HepG2 (cell line): ENCODE measurements around the gene ATP1A1. TPM values are rescaled to one million over a fixed set of nuclear protein-coding genes. Genes with fewer than 3 reads are reported as not detected.
A peak's percentile ranks its signal among the peaks of the same experiment; 100 is the strongest.

Source experiments
- ARNTL ChIP-seq: sonication (generic); formaldehyde crosslinking; IDR thresholded peaks from 2 replicates; pipeline ENCODE4 v1.4.0; 2020; ENCODE audit warnings: mild to moderate bottlenecking, missing genetic modification reagents
- DRAP1 ChIP-seq: IDR thresholded peaks from 2 replicates; pipeline ENCODE4 v1.6.1; 2016; ENCODE audit warnings: missing genetic modification reagents, missing compliant biosample characterization
- EED ChIP-seq: sonication (generic); formaldehyde crosslinking; IDR thresholded peaks from 2 replicates; pipeline ENCODE4 v1.5.0; 2020; ENCODE audit warnings: mild to moderate bottlenecking, missing genetic modification reagents
- FOSL2 ChIP-seq: sonication (generic); formaldehyde crosslinking; IDR thresholded peaks from 2 replicates; pipeline ENCODE4 v1.4.0; 2020; ENCODE audit warnings: missing genetic modification reagents
- HOXA3 ChIP-seq: sonication (generic); formaldehyde crosslinking; IDR thresholded peaks from 2 replicates; pipeline ENCODE4 v1.5.0; 2020; ENCODE audit warnings: missing genetic modification reagents
- NCOA2 ChIP-seq: sonication (generic); formaldehyde crosslinking; IDR thresholded peaks from 2 replicates; pipeline ENCODE4 v1.8.0; 2022; ENCODE audit warnings: inconsistent platforms
- RARA ChIP-seq: IDR thresholded peaks from 2 replicates; pipeline ENCODE4 v1.6.1; 2016; ENCODE audit warnings: missing genetic modification reagents, missing compliant biosample characterization
- SAFB2 ChIP-seq: sonication (generic); formaldehyde crosslinking; IDR thresholded peaks from 2 replicates; pipeline ENCODE4 v1.5.1; 2020; ENCODE audit warnings: missing genetic modification reagents, low read depth, mild to moderate bottlenecking, borderline replicate concordance
- SCMH1 ChIP-seq: sonication (generic); formaldehyde crosslinking; IDR thresholded peaks from 2 replicates; pipeline ENCODE4 v1.9.0; 2021; ENCODE audit warnings: missing genetic modification reagents, mild to moderate bottlenecking, borderline replicate concordance
- SP1 ChIP-seq, 2 experiments: fragments of 450-650 bp in 1 of 2; sonication (generic) in 1 of 2; formaldehyde crosslinking in 1 of 2; IDR thresholded peaks; 2 replicates each; pipeline versions ENCODE4 v1.4.0 to v1.6.1; 2016 to 2020; ENCODE audit warnings: missing genetic modification reagents in 1 of 2
- STAG1 ChIP-seq: sonication (generic); formaldehyde crosslinking; IDR thresholded peaks from 2 replicates; pipeline ENCODE4 v1.4.0; 2020; ENCODE audit warnings: missing genetic modification reagents
- TFDP1 ChIP-seq: IDR thresholded peaks from 2 replicates; pipeline ENCODE4 v1.6.1; 2016; ENCODE audit warnings: missing compliant biosample characterization, missing genetic modification reagents, borderline replicate concordance
- TSC22D2 ChIP-seq: sonication (generic); formaldehyde crosslinking; IDR thresholded peaks from 2 replicates; pipeline ENCODE4 v1.5.1; 2020; ENCODE audit warnings: missing genetic modification reagents, mild to moderate bottlenecking, borderline replicate concordance
- XRCC5 ChIP-seq: fragments of 200-400 bp; formaldehyde crosslinking; optimal IDR thresholded peaks from 2 replicates; pipeline ENCODE3; 2017; ENCODE audit warnings: mild to moderate bottlenecking, low read length
- ZBTB44 ChIP-seq: sonication (generic); formaldehyde crosslinking; IDR thresholded peaks from 2 replicates; pipeline ENCODE4 v1.4.0; 2020; ENCODE audit warnings: missing genetic modification reagents
- ZFAT ChIP-seq: sonication (generic); formaldehyde crosslinking; conservative IDR thresholded peaks from 2 replicates; pipeline ENCODE4 v1.8.1; 2023; ENCODE audit warnings: missing genetic modification reagents, inconsistent platforms
- ZMAT5 ChIP-seq: sonication (generic); formaldehyde crosslinking; IDR thresholded peaks from 2 replicates; pipeline ENCODE4 v1.5.0; 2020; ENCODE audit warnings: mild to moderate bottlenecking, low read depth, missing genetic modification reagents, borderline replicate concordance
- ZNF264 ChIP-seq: sonication (generic); formaldehyde crosslinking; IDR thresholded peaks from 2 replicates; pipeline ENCODE4 v1.4.0; 2020; ENCODE audit warnings: missing genetic modification reagents
- ZNF512B ChIP-seq: sonication (generic); formaldehyde crosslinking; IDR thresholded peaks from 2 replicates; pipeline ENCODE4 v1.5.1; 2020; ENCODE audit warnings: missing genetic modification reagents, mild to moderate bottlenecking, borderline replicate concordance
- ZNF598 ChIP-seq: sonication (generic); formaldehyde crosslinking; IDR thresholded peaks from 2 replicates; pipeline ENCODE4 v1.5.1; 2020; ENCODE audit warnings: mild to moderate bottlenecking, missing genetic modification reagents, borderline replicate concordance
- ZNF629 ChIP-seq: sonication (generic); formaldehyde crosslinking; conservative IDR thresholded peaks from 2 replicates; pipeline ENCODE4 v1.5.0; 2020; ENCODE audit warnings: missing genetic modification reagents
- polyA plus RNA-seq, 8 experiments: library from polyadenylated mRNA; depleted of rRNA in 3 of 8; stranded (reverse) in 7 of 8; unstranded in 1 of 8; fragments of >200 nt; fragmentation: Illumina TruSeq in 4 of 8; extraction: Trizol in 4 of 8; gene quantifications; 2 replicates each; pipeline versions ENCODE4 v1.2.1 to v1.2.3, GENCODE V29; 2011 to 2016; ENCODE audit warnings: low read depth in 4 of 8, missing spikeins in 1 of 8, mixed read lengths in 1 of 8; ENCODE audit not compliant: insufficient read depth in 1 of 8
- total RNA-seq, 5 experiments: library from RNA; depleted of rRNA; stranded (reverse); fragments of >200 nt; fragmentation: Illumina TruSeq; extraction: Trizol; gene quantifications; 2 replicates each; pipeline ENCODE4 v1.2.3, GENCODE V29; 2016; ENCODE audit warnings: low read depth in 1 of 5
- TF ChIP-seq, protein P1 (sequence below): sonication (generic); formaldehyde crosslinking; IDR thresholded peaks from 2 replicates; pipeline ENCODE4 v1.4.0; 2020; ENCODE audit warnings: mild to moderate bottlenecking, missing genetic modification reagents

The ATP1A1 gene
- total and polyA plus RNA-seq, 2 of the 13 experiments (the other 11 are each of a cell fraction or from before 2014, with no cell fraction given): 280 to 705 TPM

DNA sequence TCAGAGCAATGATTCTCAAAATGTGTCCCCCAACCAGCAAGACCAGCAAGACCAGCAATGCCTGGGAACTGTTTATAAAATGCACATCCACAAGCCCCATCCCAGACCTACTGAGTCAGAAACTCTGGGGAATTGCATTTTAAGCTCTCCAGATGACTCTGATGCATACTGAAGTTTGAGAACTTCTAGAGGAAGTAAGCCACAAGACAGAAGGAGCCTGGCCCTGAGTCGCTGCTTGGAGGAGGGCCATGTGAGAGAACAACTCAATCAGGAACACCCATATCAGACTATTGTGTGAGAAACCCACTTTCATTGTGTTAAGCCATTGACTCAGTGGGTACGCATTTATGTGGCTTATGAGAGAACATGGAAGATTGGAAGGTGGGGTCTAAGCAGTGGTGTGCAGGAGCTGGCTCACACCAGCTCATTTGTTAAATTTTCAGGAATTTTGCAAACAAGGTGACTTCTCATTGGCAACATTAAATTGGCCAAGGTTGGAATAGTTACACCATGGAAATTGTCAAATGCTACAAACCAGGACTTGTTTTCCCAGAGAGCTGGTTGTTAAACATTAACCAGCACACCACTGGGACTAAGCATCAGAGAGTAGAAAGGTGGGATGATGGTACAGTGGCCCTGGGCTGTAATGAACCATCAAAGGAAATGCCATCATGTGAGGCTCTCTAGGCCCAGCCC, 38.9 kb downstream of the ATP1A1 start (continued):
- TF ChIP-seq ZNF598 (CRISPR knock-in tag) (no peak), ZMAT5 (CRISPR knock-in tag) (no peak), TFDP1 (peak; percentile 54; the same call in 1 of the 2 replicates), ARNTL (0 out of 2 replicates have a peak, but pooled peaks have one; percentile 24), RARA (CRISPR knock-in tag) (peak; percentile 13; the same call in 1 of the 2 replicates), DRAP1 (CRISPR knock-in tag) (peak; percentile 71; the same call in 1 of the 2 replicates), ZNF629 (CRISPR knock-in tag) (no peak), STAG1 (CRISPR knock-in tag) (peak; percentile 15; the same call in 1 of the 2 replicates), ZFAT (CRISPR knock-in tag) (no peak), ZBTB44 (no peak), SP1 (IDR thresholded peaks at IDR 0.05) (no peak), SP1 (CRISPR knock-in tag; IDR thresholded peaks at IDR 0.05) (no peak), FOSL2 (peak; percentile 44; the same call in 1 of the 2 replicates), SAFB2 (CRISPR knock-in tag) (no peak; the same call in 1 of the 2 replicates), XRCC5 (peak; percentile 42), NCOA2 (CRISPR knock-in tag) (no peak; the same call in 1 of the 2 replicates), TSC22D2 (CRISPR knock-in tag) (0 out of 2 replicates have a peak, but pooled peaks have one; percentile 39), SCMH1 (CRISPR knock-in tag) (no peak), EED (no peak), ZNF512B (no peak), HOXA3 (CRISPR knock-in tag) (peak; percentile 49; the same call in 1 of the 2 replicates), ZNF264 (CRISPR knock-in tag) (0 out of 2 replicates have a peak, but pooled peaks have one; percentile 43)
- TF ChIP-seq, protein P1, sequence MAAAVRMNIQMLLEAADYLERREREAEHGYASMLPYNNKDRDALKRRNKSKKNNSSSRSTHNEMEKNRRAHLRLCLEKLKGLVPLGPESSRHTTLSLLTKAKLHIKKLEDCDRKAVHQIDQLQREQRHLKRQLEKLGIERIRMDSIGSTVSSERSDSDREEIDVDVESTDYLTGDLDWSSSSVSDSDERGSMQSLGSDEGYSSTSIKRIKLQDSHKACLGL (CRISPR knock-in tag): no peak
